Breast epithelium (tissue), 4 donors: ENCODE results near the gene LANCL3. TPM values are rescaled to one million over a fixed set of nuclear protein-coding genes. Genes with fewer than 3 reads are reported as not detected.

Experiments
- DNase-seq, 2 donors: peaks; one replicate each; pipeline ENCODE4 v3.0.0-alpha.2; 2019; ENCODE audit warnings: low spot score in 2 of 2
- H3K27ac ChIP-seq, 2 donors: fragments of 200-600 bp; sonication (generic) in 1 of 2; one replicate each; pipeline ENCODE4 v1.5.1; 2016 to 2019; ENCODE audit warnings: mild to moderate bottlenecking in 1 of 2
- H3K27me3 ChIP-seq, 2 donors: fragments of 200-600 bp; sonication (generic) in 1 of 2; one replicate each; pipeline versions ENCODE4 v1.5.1 to v1.6.0; 2017 to 2019; ENCODE audit warnings: control low read depth in 1 of 2, mild to moderate bottlenecking in 1 of 2
- H3K36me3 ChIP-seq: fragments of 200-600 bp; one replicate; pipeline ENCODE4 v1.5.1; 2019
- H3K4me1 ChIP-seq, 2 donors: fragments of 200-600 bp; sonication (generic); one replicate each; pipeline ENCODE4 v1.5.1; 2016 to 2019; ENCODE audit warnings: control low read depth in 1 of 2
- H3K4me3 ChIP-seq, 3 donors: fragments of 200-600 bp; sonication (generic); 1 replicate in 2 of 3; 2 replicates in 1 of 3; pipeline ENCODE4 v1.5.1; 2016 to 2019; ENCODE audit warnings: mild to moderate bottlenecking in 3 of 3, moderate library complexity in 2 of 3
- H3K9me3 ChIP-seq, 2 donors: fragments of 200-600 bp; sonication (generic) in 1 of 2; one replicate each; pipeline ENCODE4 v1.5.1; 2016 to 2019; ENCODE audit warnings: control low read depth in 1 of 2
- CTCF ChIP-seq, 3 donors: fragments of 450-650 bp; IDR thresholded peaks; one replicate each; pipeline ENCODE4 v1.5.1; 2016 to 2017; ENCODE audit warnings: antibody characterized with exemption in 3 of 3, mild to moderate bottlenecking in 3 of 3, moderate library complexity in 3 of 3
- POLR2A ChIP-seq: fragments of 450-650 bp; IDR thresholded peaks from one replicate; pipeline ENCODE4 v1.6.1; 2016; ENCODE audit warnings: antibody characterized with exemption, mild to moderate bottlenecking, moderate library complexity
- POLR2AphosphoS5 ChIP-seq, 3 donors: sonication (generic); formaldehyde crosslinking; IDR thresholded peaks; one replicate each; pipeline ENCODE4 v1.6.1; 2017; ENCODE audit warnings: antibody characterized with exemption in 3 of 3
- intact Hi-C: fragments of 100-400 bp; cut with DNase I; formaldehyde crosslinking; loops from one replicate; pipeline ENCODE4 v1.15.1; 2023; ENCODE audit warnings: low total_unique reads
- total RNA-seq, 3 donors: library from RNA; depleted of rRNA; stranded (reverse); fragments of >200 nt; gene quantifications; one replicate each; pipeline ENCODE4 v1.1.0, GENCODE V29; 2016

The LANCL3 gene
- total RNA-seq, 3 donors from 2014 or later, result 0.16 to 0.59 (median 0.33) TPM

GRCh38 chrX:37714479-37714878 lies 143.0 kb downstream of the LANCL3 start:
- Histone ChIP-seq H3K36me3 (no peaks in the 10 kb centered on the region), H3K4me1 (no peaks in the 10 kb centered on the region), H3K27me3 (peaks cover 0 to 33% of the 10 kb centered on the region in 2 donors), H3K9me3 (no peaks in the 10 kb centered on the region), H3K4me3 (no peak overlapping the region), H3K27ac (no peak overlapping the region)
- TF ChIP-seq CTCF (IDR thresholded peaks at IDR 0.05), result no peak
- no peak for TF ChIP-seq POLR2A
- no peak for TF ChIP-seq POLR2AphosphoS5 (IDR thresholded peaks at IDR 0.05)
- no peak for DNase-seq
- intact Hi-C loops, result no loop called here

- intact Hi-C loops, result no loop called here
- no peaks in the 10 kb centered on the region for H3K9me3 ChIP-seq
- H3K36me3 ChIP-seq, result no peaks in the 10 kb centered on the region
- H3K4me1 ChIP-seq, result no peaks in the 10 kb centered on the region
- DNase-seq, result no peak
- H3K27ac ChIP-seq, result no peak overlapping the region
- peaks cover 0 to 23% of the 10 kb centered on the region in 2 donors for H3K27me3 ChIP-seq
- no peak for TF ChIP-seq CTCF (IDR thresholded peaks at IDR 0.05)
- TF ChIP-seq POLR2AphosphoS5 (IDR thresholded peaks at IDR 0.05), result no peak
- no peak for TF ChIP-seq POLR2A
- no peak overlapping the region for H3K4me3 ChIP-seq
These were observed 145.1 kb downstream of the LANCL3 start for GRCh38 chrX:37716602-37717001.

GRCh38 chrX:37717708-37718107 lies 146.2 kb downstream of the LANCL3 start:
- Histone ChIP-seq H3K4me3 (no peak overlapping the region), H3K9me3 (no peaks in the 10 kb centered on the region), H3K27me3 (peaks cover 0 to 19% of the 10 kb centered on the region in 2 donors), H3K4me1 (no peaks in the 10 kb centered on the region), H3K27ac (no peak overlapping the region), H3K36me3 (no peaks in the 10 kb centered on the region)
- no peak for DNase-seq
- TF ChIP-seq CTCF (IDR thresholded peaks at IDR 0.05) (no peak), POLR2A (no peak), POLR2AphosphoS5 (IDR thresholded peaks at IDR 0.05) (no peak)
- intact Hi-C loops, result no loop called here

GRCh38 chrX:37722595-37722994 lies 151.1 kb downstream of the LANCL3 start:
- intact Hi-C loops, result no loop called here
- H3K27ac ChIP-seq, result no peak overlapping the region
- no peak for DNase-seq
- no peaks in the 10 kb centered on the region for H3K9me3 ChIP-seq
- no peak for TF ChIP-seq POLR2A
- no peaks in the 10 kb centered on the region for H3K36me3 ChIP-seq
- H3K4me1 ChIP-seq, result no peaks in the 10 kb centered on the region
- peaks cover 0 to 13% of the 10 kb centered on the region in 2 donors for H3K27me3 ChIP-seq
- no peak overlapping the region for H3K4me3 ChIP-seq

- no peaks in the 10 kb centered on the region for H3K36me3 ChIP-seq
- no peak overlapping the region for H3K27ac ChIP-seq
- H3K27me3 ChIP-seq, result peaks cover 0 to 8% of the 10 kb centered on the region in 2 donors
- no peaks in the 10 kb centered on the region for H3K4me1 ChIP-seq
- no peaks in the 10 kb centered on the region for H3K9me3 ChIP-seq
- DNase-seq, result no peak
- TF ChIP-seq POLR2AphosphoS5 (IDR thresholded peaks at IDR 0.05) (no peak), POLR2A (no peak), CTCF (IDR thresholded peaks at IDR 0.05) (no peak)
- intact Hi-C loops, result no loop called here
- H3K4me3 ChIP-seq, result no peak overlapping the region
These were observed 154.9 kb downstream of the LANCL3 start for GRCh38 chrX:37726346-37726745.

Other genes starting within 250 kb of the LANCL3 start
- 10 to 100 TPM; 12.3 to 15.2 (median 14.7) TPM for gene PRRG1, start 222.3 kb upstream of the LANCL3 start, total RNA-seq
- gene XK, start 114.1 kb downstream of the LANCL3 start, total RNA-seq, result under 1 TPM; under 0.01 to 0.88 (median 0.66) TPM
- gene CYBB, start 208.4 kb downstream of the LANCL3 start, total RNA-seq, result 10 to 100 TPM; 13.1 to 25.5 (median 23.5) TPM